Adrenal gland (tissue), 5 donors: ENCODE data around the gene SEPHS1.

Source experiments
- CTCF ChIP-seq, 6 experiments: fragments of 450-650 bp in 4 of 6; fragments of 200-600 bp in 2 of 6; sonication (generic) in 1 of 6; IDR thresholded peaks; 1 replicate in 5 of 6; 2 replicates in 1 of 6; pipeline versions ENCODE4 v1.5.1 to v1.8.0; 2016 to 2021; ENCODE audit warnings: antibody characterized with exemption in 6 of 6, mild to moderate bottlenecking in 2 of 6, moderate library complexity in 1 of 6
- POLR2A ChIP-seq, 2 donors: fragments of 450-650 bp; IDR thresholded peaks; one replicate each; pipeline ENCODE4 v1.6.1; 2017; ENCODE audit warnings: antibody characterized with exemption in 2 of 2, mild to moderate bottlenecking in 2 of 2, moderate library complexity in 1 of 2
- donor health status: DM: no; HTN: no; CAD: no.

GRCh38 chr10:13382703-13383398 lies 34.8 kb upstream of the SEPHS1 start:
- TF ChIP-seq POLR2A (IDR thresholded peaks at IDR 0.05) (no peak), CTCF (IDR thresholded peaks at IDR 0.05) (no peak)
